Mesothelial cell of epicardium (in vitro differentiated cells): ENCODE measurements around the gene PEX5L. TPM values are rescaled to one million over a fixed set of nuclear protein-coding genes. Genes with fewer than 3 reads are reported as not detected.

ENCODE experiments used
- DNase-seq, 2 experiments: peaks; one replicate each; pipeline ENCODE4 v3.0.0; 2021; ENCODE audit warnings: low spot score in 2 of 2; ENCODE audit not compliant: unreplicated experiment in 2 of 2
- H3K27ac Mint-ChIP-seq: 2 replicates; pipeline ENCODE4 v1.8.0; 2021; ENCODE audit warnings: mixed read lengths
- H3K27me3 Mint-ChIP-seq: 2 replicates; pipeline ENCODE4 v1.8.0; 2021; ENCODE audit warnings: low read depth, mixed read lengths
- H3K36me3 Mint-ChIP-seq: 2 replicates; pipeline ENCODE4 v1.8.0; 2021; ENCODE audit warnings: mixed read lengths
- H3K4me1 Mint-ChIP-seq: 2 replicates; pipeline ENCODE4 v1.8.0; 2021; ENCODE audit warnings: mixed read lengths
- H3K4me3 Mint-ChIP-seq: 2 replicates; pipeline ENCODE4 v1.8.0; 2021; ENCODE audit warnings: mild to moderate bottlenecking, moderate library complexity, mixed read lengths
- H3K9me3 Mint-ChIP-seq: 2 replicates; pipeline ENCODE4 v1.8.0; 2021; ENCODE audit warnings: mixed read lengths
- CTCF ChIP-seq: fragments of 200-600 bp; sonication (generic); IDR thresholded peaks from one replicate; pipeline ENCODE4 v1.5.0; 2021; ENCODE audit warnings: antibody characterized with exemption; ENCODE audit not compliant: unreplicated experiment
- total RNA-seq: library from RNA; stranded (reverse); gene quantifications from 3 replicates; pipeline ENCODE4 v1.2.1, GENCODE V29; 2021

PEX5L gene
- total RNA-seq, 1 donor from 2014 or later = 0.04 TPM

DNA sequence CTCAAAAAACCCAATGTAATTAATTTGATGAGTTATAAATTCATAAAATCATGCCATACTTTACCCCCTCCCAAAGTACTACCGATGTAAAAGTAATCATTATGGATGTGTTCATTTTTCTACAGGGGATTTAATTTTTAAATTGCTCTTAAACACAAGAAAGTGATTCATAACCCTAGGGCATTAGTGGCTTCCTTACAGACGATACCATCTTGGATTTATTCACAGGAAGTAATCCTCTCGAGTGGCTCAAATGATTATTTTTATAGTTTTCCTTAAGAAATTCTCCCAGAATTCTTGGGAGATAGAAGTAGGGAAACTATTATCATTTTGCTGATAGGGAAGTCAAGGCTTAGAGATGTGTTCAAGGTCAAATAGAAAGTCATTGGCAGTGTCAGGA, 80.9 kb downstream of the PEX5L start:
- H3K27ac Mint-ChIP-seq = no peak overlapping the region
- no peaks in the 10 kb centered on the region for H3K9me3 Mint-ChIP-seq
- H3K4me1 Mint-ChIP-seq = no peaks in the 10 kb centered on the region
- DNase-seq = no peak
- TF ChIP-seq CTCF = no peak
- peaks cover 3% of the 10 kb centered on the region for H3K27me3 Mint-ChIP-seq
- no peaks in the 10 kb centered on the region for H3K36me3 Mint-ChIP-seq
- H3K4me3 Mint-ChIP-seq = no peak overlapping the region

GRCh38 chr3:179955286-179955685, 81.5 kb downstream of the PEX5L start:
- peaks cover 3% of the 10 kb centered on the region for H3K27me3 Mint-ChIP-seq
- DNase-seq = no peak
- no peak overlapping the region for H3K27ac Mint-ChIP-seq
- no peak overlapping the region for H3K4me3 Mint-ChIP-seq
- H3K9me3 Mint-ChIP-seq = no peaks in the 10 kb centered on the region
- H3K36me3 Mint-ChIP-seq = no peaks in the 10 kb centered on the region
- no peaks in the 10 kb centered on the region for H3K4me1 Mint-ChIP-seq
- TF ChIP-seq CTCF = no peak

GRCh38 chr3:179953993-179954870, 82.5 kb downstream of the PEX5L start:
- no peaks in the 10 kb centered on the region for H3K4me1 Mint-ChIP-seq
- no peak for DNase-seq
- H3K27me3 Mint-ChIP-seq = peaks cover 2% of the 10 kb centered on the region
- no peak overlapping the region for H3K27ac Mint-ChIP-seq
- no peak overlapping the region for H3K4me3 Mint-ChIP-seq
- no peaks in the 10 kb centered on the region for H3K36me3 Mint-ChIP-seq
- no peak for TF ChIP-seq CTCF
- H3K9me3 Mint-ChIP-seq = no peaks in the 10 kb centered on the region

DNA sequence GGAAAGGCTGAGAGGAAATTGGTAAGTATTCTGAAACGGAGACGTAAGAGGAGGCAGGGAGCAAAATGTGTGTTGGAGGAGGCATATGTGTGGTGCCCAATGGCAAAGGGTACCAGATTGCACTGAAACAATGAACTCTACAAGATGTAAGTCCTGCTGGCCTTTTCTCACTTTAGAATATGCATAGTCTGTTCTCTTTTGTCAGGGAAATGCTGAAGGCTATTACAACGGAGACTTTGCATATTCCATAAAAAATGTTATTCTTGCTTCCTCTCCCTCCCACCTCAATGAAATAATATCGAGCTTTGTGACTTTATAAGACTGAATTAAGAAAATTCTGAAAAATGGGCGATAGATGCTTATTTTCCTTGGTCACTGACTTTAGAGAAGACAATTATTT, 85.9 kb downstream of the PEX5L start:
- TF ChIP-seq CTCF = no peak
- no peaks in the 10 kb centered on the region for H3K36me3 Mint-ChIP-seq
- H3K27me3 Mint-ChIP-seq = peaks cover 9% of the 10 kb centered on the region
- no peaks in the 10 kb centered on the region for H3K4me1 Mint-ChIP-seq
- no peak for DNase-seq
- H3K4me3 Mint-ChIP-seq = no peak overlapping the region
- H3K27ac Mint-ChIP-seq = no peak overlapping the region
- H3K9me3 Mint-ChIP-seq = no peaks in the 10 kb centered on the region

DNA sequence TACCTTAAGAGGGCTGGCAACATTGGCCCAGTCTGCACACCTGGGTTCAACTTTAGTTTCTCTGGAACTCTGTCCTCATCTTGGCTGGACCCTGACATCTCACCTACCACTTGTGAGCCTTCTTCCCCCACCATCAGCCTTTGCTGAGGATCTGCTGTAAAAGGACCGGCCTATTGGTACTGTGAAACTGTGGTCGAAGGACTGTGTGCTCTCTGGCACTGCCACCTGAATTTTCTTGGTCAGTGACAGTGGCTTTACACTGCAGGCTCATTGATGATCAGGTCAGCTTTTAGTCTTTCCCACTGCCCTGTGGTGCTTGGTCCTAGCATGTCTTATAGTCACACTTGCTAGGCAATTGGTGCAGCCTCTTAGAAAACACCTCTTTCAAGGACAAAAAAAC, 86.9 kb downstream of the PEX5L start:
- no peak for DNase-seq
- Mint-ChIP-seq H3K36me3 (no peaks in the 10 kb centered on the region), H3K4me3 (no peak overlapping the region), H3K27me3 (peaks cover 12% of the 10 kb centered on the region), H3K27ac (no peak overlapping the region), H3K9me3 (no peaks in the 10 kb centered on the region), H3K4me1 (no peaks in the 10 kb centered on the region)
- TF ChIP-seq CTCF = no peak
